ENCODE measurements around the gene CPED1. TPM values are rescaled to one million over a fixed set of nuclear protein-coding genes. Genes with fewer than 3 reads are reported as not detected.

The CPED1 gene
- total RNA-seq, 1 donor from 2014 or later: not detected

GRCh38 chr7:121099572-121099971, 111.1 kb downstream of the CPED1 start:
- Histone ChIP-seq H3K9ac (no peak overlapping the region), H3K4me1 (no peaks in the 10 kb centered on the region), H3K27me3 (no peaks in the 10 kb centered on the region), H3K36me3 (no peaks in the 10 kb centered on the region), H3K4me2 (no peak overlapping the region), H2AFZ (replicated peaks) (no peak overlapping the region), H3K27ac (no peak overlapping the region), H3F3A (ENCODE audit: low read depth) (no peaks in the 10 kb centered on the region), H3K4me3 (no peak overlapping the region), H3K79me2 (ENCODE audit: low read depth) (no peaks in the 10 kb centered on the region), H3K9me3 (ENCODE audit: low read depth) (no peaks in the 10 kb centered on the region), H4K20me1 (ENCODE audit: low read depth) (no peaks in the 10 kb centered on the region)
- Mint-ChIP-seq H3K27ac (no peak overlapping the region), H3K36me3 (no peaks in the 10 kb centered on the region), H3K27me3 (ENCODE audit: insufficient read depth, low read depth) (no peaks in the 10 kb centered on the region), H3K9me3 (no peaks in the 10 kb centered on the region), H3K4me3 (no peak overlapping the region), H3K4me1 (peaks cover 16% of the 10 kb centered on the region)
- DNase-seq (ENCODE audit: low spot score): peak; percentile 28
- TF ChIP-seq EZH2phosphoT487 (IDR thresholded peaks at IDR 0.05): no peak
- peak; percentile 41 for TF ChIP-seq CTCF (IDR thresholded peaks at IDR 0.05)

- H3K4me1 Mint-ChIP-seq: peaks cover 16% of the 10 kb centered on the region
- Histone ChIP-seq H3K9ac (no peak overlapping the region), H3K4me1 (no peaks in the 10 kb centered on the region), H3K9me3 (ENCODE audit: low read depth) (no peaks in the 10 kb centered on the region), H3K4me3 (no peak overlapping the region), H3K36me3 (no peaks in the 10 kb centered on the region), H3F3A (ENCODE audit: low read depth) (no peaks in the 10 kb centered on the region), H3K27me3 (no peaks in the 10 kb centered on the region), H2AFZ (replicated peaks) (no peak overlapping the region), H3K4me2 (no peak overlapping the region), H3K27ac (no peak overlapping the region), H3K79me2 (ENCODE audit: low read depth) (no peaks in the 10 kb centered on the region), H4K20me1 (ENCODE audit: low read depth) (no peaks in the 10 kb centered on the region)
- H3K27ac Mint-ChIP-seq: no peak overlapping the region
- H3K4me3 Mint-ChIP-seq: no peak overlapping the region
- TF ChIP-seq EZH2 (IDR thresholded peaks at IDR 0.05): no peak
- TF ChIP-seq CTCF (IDR thresholded peaks at IDR 0.05): no peak
- no peak for TF ChIP-seq EZH2phosphoT487 (IDR thresholded peaks at IDR 0.05)
- no peaks in the 10 kb centered on the region for H3K9me3 Mint-ChIP-seq
- H3K36me3 Mint-ChIP-seq: no peaks in the 10 kb centered on the region
- no peak for DNase-seq (ENCODE audit: low spot score)
- H3K27me3 Mint-ChIP-seq (ENCODE audit: insufficient read depth, low read depth): no peaks in the 10 kb centered on the region
These were observed 112.6 kb downstream of the CPED1 start for GRCh38 chr7:121101083-121101482.

GRCh38 chr7:121101621-121102020, 113.1 kb downstream of the CPED1 start:
- DNase-seq (ENCODE audit: low spot score): no peak
- no peaks in the 10 kb centered on the region for H3F3A ChIP-seq (ENCODE audit: low read depth)
- no peaks in the 10 kb centered on the region for H3K27me3 Mint-ChIP-seq (ENCODE audit: insufficient read depth, low read depth)

More at GRCh38 chr7:121101621-121102020, 113.1 kb downstream of the CPED1 start:
- H3K36me3 Mint-ChIP-seq: no peaks in the 10 kb centered on the region
- TF ChIP-seq EZH2phosphoT487 (IDR thresholded peaks at IDR 0.05): no peak
- TF ChIP-seq CTCF (IDR thresholded peaks at IDR 0.05): no peak
- TF ChIP-seq EZH2 (IDR thresholded peaks at IDR 0.05): no peak
- Histone ChIP-seq H2AFZ (replicated peaks) (no peak overlapping the region), H4K20me1 (ENCODE audit: low read depth) (no peaks in the 10 kb centered on the region), H3K27ac (no peak overlapping the region), H3K27me3 (no peaks in the 10 kb centered on the region), H3K4me1 (no peaks in the 10 kb centered on the region), H3K9me3 (ENCODE audit: low read depth) (no peaks in the 10 kb centered on the region), H3K4me3 (no peak overlapping the region), H3K9ac (no peak overlapping the region), H3K79me2 (ENCODE audit: low read depth) (no peaks in the 10 kb centered on the region), H3K36me3 (no peaks in the 10 kb centered on the region), H3K4me2 (no peak overlapping the region)
- H3K4me1 Mint-ChIP-seq: peaks cover 16% of the 10 kb centered on the region
- no peak overlapping the region for H3K27ac Mint-ChIP-seq
- H3K9me3 Mint-ChIP-seq: no peaks in the 10 kb centered on the region
- H3K4me3 Mint-ChIP-seq: no peak overlapping the region
